ENCODE data around the gene SRGAP3.

SRGAP3 gene

GRCh38 chr3:9247361-9247940 lies 2.0 kb downstream of the SRGAP3 start:
- no peak overlapping the region for H3K4me3 ChIP-seq (ENCODE audit: control insufficient read depth, low read depth, low read length)
- TF ChIP-seq, protein P1, sequence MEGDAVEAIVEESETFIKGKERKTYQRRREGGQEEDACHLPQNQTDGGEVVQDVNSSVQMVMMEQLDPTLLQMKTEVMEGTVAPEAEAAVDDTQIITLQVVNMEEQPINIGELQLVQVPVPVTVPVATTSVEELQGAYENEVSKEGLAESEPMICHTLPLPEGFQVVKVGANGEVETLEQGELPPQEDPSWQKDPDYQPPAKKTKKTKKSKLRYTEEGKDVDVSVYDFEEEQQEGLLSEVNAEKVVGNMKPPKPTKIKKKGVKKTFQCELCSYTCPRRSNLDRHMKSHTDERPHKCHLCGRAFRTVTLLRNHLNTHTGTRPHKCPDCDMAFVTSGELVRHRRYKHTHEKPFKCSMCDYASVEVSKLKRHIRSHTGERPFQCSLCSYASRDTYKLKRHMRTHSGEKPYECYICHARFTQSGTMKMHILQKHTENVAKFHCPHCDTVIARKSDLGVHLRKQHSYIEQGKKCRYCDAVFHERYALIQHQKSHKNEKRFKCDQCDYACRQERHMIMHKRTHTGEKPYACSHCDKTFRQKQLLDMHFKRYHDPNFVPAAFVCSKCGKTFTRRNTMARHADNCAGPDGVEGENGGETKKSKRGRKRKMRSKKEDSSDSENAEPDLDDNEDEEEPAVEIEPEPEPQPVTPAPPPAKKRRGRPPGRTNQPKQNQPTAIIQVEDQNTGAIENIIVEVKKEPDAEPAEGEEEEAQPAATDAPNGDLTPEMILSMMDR (IDR thresholded peaks at IDR 0.05; ENCODE audit: control insufficient read depth, insufficient read depth, low read depth, low read length, missing control alignments) = no peak
- no peak for DNase-seq (ENCODE audit: low read depth)

- no peak overlapping the region for H3K4me3 ChIP-seq (ENCODE audit: control insufficient read depth, low read depth, low read length)
- DNase-seq (ENCODE audit: low read depth) = no peak
- TF ChIP-seq, protein P1 (IDR thresholded peaks at IDR 0.05; ENCODE audit: control insufficient read depth, insufficient read depth, low read depth, low read length, missing control alignments) = no peak
Observed at GRCh38 chr3:9246189-9246588, 3.3 kb downstream of the SRGAP3 start.

DNA sequence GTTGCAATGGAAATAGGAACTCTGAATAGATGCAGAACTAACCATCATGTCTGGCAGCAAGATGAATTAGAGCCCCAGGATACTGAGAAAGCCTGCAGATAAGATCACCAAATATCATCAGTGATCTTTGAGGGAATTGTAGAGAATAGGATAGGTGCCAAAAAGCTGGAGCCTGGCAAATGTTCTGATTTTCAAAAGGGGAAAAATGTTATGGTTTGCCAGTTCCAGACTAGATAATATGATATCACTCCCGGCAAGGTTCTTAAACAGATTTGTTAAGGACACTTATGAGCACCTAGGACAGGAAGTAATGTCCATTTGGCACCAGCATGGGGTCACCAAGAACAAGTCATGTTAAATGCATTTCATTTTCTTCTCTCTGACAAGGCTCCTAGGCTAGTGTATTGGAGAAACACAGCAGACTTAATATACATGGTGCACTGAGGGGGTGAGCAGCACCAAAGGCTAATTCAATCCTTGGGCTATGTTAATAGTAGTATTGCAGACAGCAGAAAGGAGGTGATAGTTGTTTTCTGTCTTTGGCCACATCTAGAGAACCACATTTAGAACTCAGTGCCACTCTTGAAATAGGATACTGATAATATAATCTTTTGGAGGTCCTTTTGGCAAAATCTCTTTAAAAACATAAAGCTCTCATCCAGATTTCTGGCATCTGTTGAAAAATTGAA lies 4.8 kb downstream of the SRGAP3 start:
- H3K4me3 ChIP-seq (ENCODE audit: control insufficient read depth, low read depth, low read length) = no peak overlapping the region
- TF ChIP-seq, protein P1 (IDR thresholded peaks at IDR 0.05; ENCODE audit: control insufficient read depth, insufficient read depth, low read depth, low read length, missing control alignments) = no peak
- DNase-seq (ENCODE audit: low read depth) = no peak

- H3K4me3 ChIP-seq (ENCODE audit: control insufficient read depth, low read depth, low read length) = no peak overlapping the region
- TF ChIP-seq, protein P1 (IDR thresholded peaks at IDR 0.05; ENCODE audit: control insufficient read depth, insufficient read depth, low read depth, low read length, missing control alignments) = no peak
- no peak for DNase-seq (ENCODE audit: low read depth)
Observed at GRCh38 chr3:9241956-9242355, 7.5 kb downstream of the SRGAP3 start.

- no peak for DNase-seq (ENCODE audit: low read depth)
- H3K4me3 ChIP-seq (ENCODE audit: control insufficient read depth, low read depth, low read length) = no peak overlapping the region
- TF ChIP-seq, protein P1 (IDR thresholded peaks at IDR 0.05; ENCODE audit: control insufficient read depth, insufficient read depth, low read depth, low read length, missing control alignments) = no peak
Observed at GRCh38 chr3:9239680-9240079, 9.8 kb downstream of the SRGAP3 start.

- no peak overlapping the region for H3K4me3 ChIP-seq (ENCODE audit: control insufficient read depth, low read depth, low read length)
- no peak for DNase-seq (ENCODE audit: low read depth)
- TF ChIP-seq, protein P1 (IDR thresholded peaks at IDR 0.05; ENCODE audit: control insufficient read depth, insufficient read depth, low read depth, low read length, missing control alignments) = no peak
Observed at GRCh38 chr3:9238721-9239295, 10.6 kb downstream of the SRGAP3 start.
